Kidney epithelial cell (primary cell): ENCODE results near the gene HAUS1. TPM values are rescaled to one million over a fixed set of nuclear protein-coding genes. Genes with fewer than 3 reads are reported as not detected.

Source experiments
- DNase-seq: peaks from one replicate; pipeline ENCODE4 v3.0.0-alpha.2; 2010; ENCODE audit warnings: low read depth
- H3K27me3 ChIP-seq: 2 replicates; pipeline ENCODE4 v1.6.0; 2011; ENCODE audit warnings: low read length; ENCODE audit not compliant: control insufficient read depth, insufficient read depth
- H3K36me3 ChIP-seq: 2 replicates; pipeline ENCODE4 v1.5.1; 2011; ENCODE audit warnings: low read length; ENCODE audit not compliant: control insufficient read depth, insufficient read depth
- H3K4me3 ChIP-seq: 2 replicates; pipeline ENCODE4 v1.5.1; 2011; ENCODE audit warnings: low read depth, mild to moderate bottlenecking, control low read depth, low read length
- CTCF ChIP-seq: IDR thresholded peaks from 2 replicates; pipeline ENCODE4 v1.5.1; 2011; ENCODE audit warnings: mild to moderate bottlenecking, moderate library complexity, low read length, control low read depth, inconsistent platforms; ENCODE audit not compliant: insufficient read depth, poor library complexity, severe bottlenecking
- total RNA-seq: library from RNA; depleted of rRNA; stranded (reverse); fragments of >200 nt; gene quantifications from 2 replicates; pipeline ENCODE4 v1.2.3, GENCODE V29; 2015

HAUS1 gene
- total RNA-seq, 1 donor from 2014 or later: 28.8 TPM

- H3K36me3 ChIP-seq: no peaks in the 10 kb centered on the region
- H3K27me3 ChIP-seq: no peaks in the 10 kb centered on the region
- DNase-seq: no peak
- H3K4me3 ChIP-seq: no peak overlapping the region
- no peak for TF ChIP-seq CTCF
These were observed 42.4 kb upstream of the HAUS1 start for GRCh38 chr18:46061796-46062195.

GRCh38 chr18:46062781-46063180, 41.4 kb upstream of the HAUS1 start:
- TF ChIP-seq CTCF: no peak
- H3K27me3 ChIP-seq: no peaks in the 10 kb centered on the region
- no peaks in the 10 kb centered on the region for H3K36me3 ChIP-seq
- DNase-seq: no peak
- H3K4me3 ChIP-seq: no peak overlapping the region

DNA sequence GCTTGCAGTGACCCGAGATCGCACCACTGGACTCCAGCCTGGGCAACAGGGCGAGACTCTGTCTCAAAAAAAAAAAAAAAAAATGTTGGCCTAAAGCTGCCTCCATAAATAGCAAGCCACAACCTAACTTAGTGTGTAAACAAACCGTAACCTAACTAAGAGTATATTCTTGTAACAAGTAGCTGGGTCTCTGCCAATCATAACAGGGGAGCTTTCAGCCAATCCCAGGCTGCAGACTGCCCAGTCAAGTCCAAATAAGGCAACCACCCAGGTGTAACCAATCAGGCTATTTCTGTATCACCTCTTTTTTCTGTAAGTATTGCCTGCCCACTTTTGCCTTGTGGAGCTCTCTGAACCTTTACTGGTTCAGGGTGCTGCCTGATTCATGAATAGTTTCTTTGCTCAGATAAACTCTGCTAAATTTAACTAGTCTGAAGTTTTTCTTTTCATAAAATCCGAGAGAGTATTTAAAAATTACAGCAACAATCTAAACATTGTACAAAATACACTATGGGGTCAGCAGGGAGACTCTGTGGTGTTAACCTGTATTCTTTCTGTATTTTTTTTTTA, 36.7 kb upstream of the HAUS1 start:
- no peaks in the 10 kb centered on the region for H3K27me3 ChIP-seq
- TF ChIP-seq CTCF: no peak
- H3K36me3 ChIP-seq: no peaks in the 10 kb centered on the region
- no peak overlapping the region for H3K4me3 ChIP-seq
- no peak for DNase-seq

- no peak for TF ChIP-seq CTCF
- no peak overlapping the region for H3K4me3 ChIP-seq
- no peaks in the 10 kb centered on the region for H3K36me3 ChIP-seq
- DNase-seq: no peak
- no peaks in the 10 kb centered on the region for H3K27me3 ChIP-seq
These were observed 35.4 kb upstream of the HAUS1 start for GRCh38 chr18:46068763-46069162.

GRCh38 chr18:46069524-46069923, 34.7 kb upstream of the HAUS1 start:
- no peak for TF ChIP-seq CTCF
- H3K36me3 ChIP-seq: no peaks in the 10 kb centered on the region
- DNase-seq: no peak
- no peak overlapping the region for H3K4me3 ChIP-seq
- H3K27me3 ChIP-seq: no peaks in the 10 kb centered on the region

GRCh38 chr18:46070232-46070631, 34.0 kb upstream of the HAUS1 start:
- DNase-seq: no peak
- H3K27me3 ChIP-seq: no peaks in the 10 kb centered on the region
- H3K4me3 ChIP-seq: no peak overlapping the region
- TF ChIP-seq CTCF: no peak
- H3K36me3 ChIP-seq: no peaks in the 10 kb centered on the region
